Measurements from ENCODE around the gene ADGRF5.
"Not testable (repeated sequence)": the region's sequence is repeated elsewhere in the genome, so short reads cannot be mapped to it uniquely, and the experiment has no call there.

Gene ADGRF5

GRCh38 chr6:46849361-46849690, 72.4 kb downstream of the ADGRF5 start:
- DNase-seq (ENCODE audit: low read depth), result no peak
- H3K4me3 ChIP-seq (ENCODE audit: control insufficient read depth, low read depth, low read length), result no peak overlapping the region
- TF ChIP-seq CTCF (IDR thresholded peaks at IDR 0.05; ENCODE audit: control insufficient read depth, insufficient read depth, low read depth, low read length, missing control alignments), result no peak

- TF ChIP-seq CTCF (IDR thresholded peaks at IDR 0.05; ENCODE audit: control insufficient read depth, insufficient read depth, low read depth, low read length, missing control alignments), result peak; percentile 96
- DNase-seq (ENCODE audit: low read depth), result peak; percentile 17
- no peak overlapping the region for H3K4me3 ChIP-seq (ENCODE audit: control insufficient read depth, low read depth, low read length)
Measured at GRCh38 chr6:46848684-46849360, 72.9 kb downstream of the ADGRF5 start.

GRCh38 chr6:46845126-46845525, 76.6 kb downstream of the ADGRF5 start:
- no peak overlapping the region for H3K4me3 ChIP-seq (ENCODE audit: control insufficient read depth, low read depth, low read length)
- DNase-seq (ENCODE audit: low read depth), result no peak
- TF ChIP-seq CTCF (IDR thresholded peaks at IDR 0.05; ENCODE audit: control insufficient read depth, insufficient read depth, low read depth, low read length, missing control alignments), result no peak

GRCh38 chr6:46842252-46842846, 79.4 kb downstream of the ADGRF5 start:
- not testable (repeated sequence) for H3K4me3 ChIP-seq (ENCODE audit: control insufficient read depth, low read depth, low read length); DNase-seq (ENCODE audit: low read depth)

GRCh38 chr6:46838033-46838432, 83.7 kb downstream of the ADGRF5 start:
- no peak for TF ChIP-seq CTCF (IDR thresholded peaks at IDR 0.05; ENCODE audit: control insufficient read depth, insufficient read depth, low read depth, low read length, missing control alignments)
- DNase-seq (ENCODE audit: low read depth), result no peak
- H3K4me3 ChIP-seq (ENCODE audit: control insufficient read depth, low read depth, low read length), result no peak overlapping the region

- not testable (repeated sequence) for DNase-seq (ENCODE audit: low read depth); H3K4me3 ChIP-seq (ENCODE audit: control insufficient read depth, low read depth, low read length)
Measured at GRCh38 chr6:46834991-46835390, 86.7 kb downstream of the ADGRF5 start.

GRCh38 chr6:46834257-46834916, 87.4 kb downstream of the ADGRF5 start:
- DNase-seq (ENCODE audit: low read depth); H3K4me3 ChIP-seq (ENCODE audit: control insufficient read depth, low read depth, low read length): not testable (repeated sequence)

- H3K4me3 ChIP-seq (ENCODE audit: control insufficient read depth, low read depth, low read length), result no peak overlapping the region
- TF ChIP-seq CTCF (IDR thresholded peaks at IDR 0.05; ENCODE audit: control insufficient read depth, insufficient read depth, low read depth, low read length, missing control alignments), result no peak
- no peak for DNase-seq (ENCODE audit: low read depth)
Measured at GRCh38 chr6:46832816-46833215, 88.9 kb downstream of the ADGRF5 start.

All from AG09309 (cell line).